HepG2 (cell line): ENCODE results near the gene SLC44A4. TPM values are rescaled to one million over a fixed set of nuclear protein-coding genes. Genes with fewer than 3 reads are reported as not detected.
A peak's percentile ranks its signal among the peaks of the same experiment; 100 is the strongest.

Source experiments
- DBP ChIP-seq: sonication (generic); formaldehyde crosslinking; IDR thresholded peaks from 2 replicates; pipeline ENCODE4 v1.4.0; 2020; ENCODE audit warnings: missing genetic modification reagents; ENCODE audit errors: not compliant biosample characterization
- DPF2 ChIP-seq: sonication (generic); formaldehyde crosslinking; IDR thresholded peaks from 2 replicates; pipeline ENCODE4 v1.4.0; 2020; ENCODE audit warnings: mild to moderate bottlenecking, low read depth, missing genetic modification reagents, borderline replicate concordance
- GMEB1 ChIP-seq: sonication (generic); formaldehyde crosslinking; IDR thresholded peaks from 2 replicates; pipeline ENCODE4 v1.5.1; 2020; ENCODE audit warnings: missing genetic modification reagents, mild to moderate bottlenecking, borderline replicate concordance
- GZF1 ChIP-seq: sonication (generic); formaldehyde crosslinking; IDR thresholded peaks from 2 replicates; pipeline ENCODE4 v1.5.1; 2020; ENCODE audit warnings: mild to moderate bottlenecking, missing genetic modification reagents
- HNRNPK ChIP-seq: fragments of 200-400 bp; formaldehyde crosslinking; IDR thresholded peaks from 2 replicates; pipeline ENCODE4 v1.6.1; 2018; ENCODE audit warnings: low read length, low read depth, moderate library complexity, mild to moderate bottlenecking; ENCODE audit not compliant: poor library complexity, severe bottlenecking
- IRF1 ChIP-seq: sonication (generic); formaldehyde crosslinking; IDR thresholded peaks from 2 replicates; pipeline ENCODE4 v1.4.0; 2020; ENCODE audit warnings: low read depth, mild to moderate bottlenecking, missing genetic modification reagents
- NCOA2 ChIP-seq: sonication (generic); formaldehyde crosslinking; IDR thresholded peaks from 2 replicates; pipeline ENCODE4 v1.8.0; 2022; ENCODE audit warnings: inconsistent platforms
- NR1H2 ChIP-seq: sonication (generic); formaldehyde crosslinking; IDR thresholded peaks from 2 replicates; pipeline ENCODE4 v1.8.1; 2022; ENCODE audit warnings: low read depth, missing genetic modification reagents, borderline replicate concordance
- PRDM10 ChIP-seq: sonication (generic); formaldehyde crosslinking; IDR thresholded peaks from 2 replicates; pipeline ENCODE4 v1.4.0; 2020; ENCODE audit warnings: low read depth, missing genetic modification reagents
- PREB ChIP-seq: sonication (generic); formaldehyde crosslinking; IDR thresholded peaks from 2 replicates; pipeline ENCODE4 v1.4.0; 2020; ENCODE audit warnings: missing genetic modification reagents
- TARDBP ChIP-seq: sonication (generic); formaldehyde crosslinking; IDR thresholded peaks from 2 replicates; pipeline ENCODE4 v1.8.0; 2022; ENCODE audit warnings: mild to moderate bottlenecking, missing genetic modification reagents
- YEATS2 ChIP-seq: sonication (generic); formaldehyde crosslinking; IDR thresholded peaks from 2 replicates; pipeline ENCODE4 v1.4.0; 2020; ENCODE audit warnings: missing genetic modification reagents, borderline replicate concordance
- ZNF337 ChIP-seq: sonication (generic); formaldehyde crosslinking; IDR thresholded peaks from 2 replicates; pipeline ENCODE4 v1.5.1; 2020; ENCODE audit warnings: missing genetic modification reagents, low read depth, mild to moderate bottlenecking, borderline replicate concordance
- ZNF724P ChIP-seq: sonication (generic); formaldehyde crosslinking; IDR thresholded peaks from 2 replicates; pipeline ENCODE4 v1.8.0; 2022; ENCODE audit warnings: missing genetic modification reagents, borderline replicate concordance
- ZSCAN12 ChIP-seq: sonication (generic); formaldehyde crosslinking; IDR thresholded peaks from 2 replicates; pipeline ENCODE4 v1.9.0; 2021; ENCODE audit warnings: mild to moderate bottlenecking, missing genetic modification reagents
- polyA plus RNA-seq, 8 experiments: library from polyadenylated mRNA; depleted of rRNA in 3 of 8; stranded (reverse) in 7 of 8; unstranded in 1 of 8; fragments of >200 nt; fragmentation: Illumina TruSeq in 4 of 8; extraction: Trizol in 4 of 8; gene quantifications; 2 replicates each; pipeline versions ENCODE4 v1.2.1 to v1.2.3, GENCODE V29; 2011 to 2016; ENCODE audit warnings: low read depth in 4 of 8, missing spikeins in 1 of 8, mixed read lengths in 1 of 8; ENCODE audit not compliant: insufficient read depth in 1 of 8
- total RNA-seq, 5 experiments: library from RNA; depleted of rRNA; stranded (reverse); fragments of >200 nt; fragmentation: Illumina TruSeq; extraction: Trizol; gene quantifications; 2 replicates each; pipeline ENCODE4 v1.2.3, GENCODE V29; 2016; ENCODE audit warnings: low read depth in 1 of 5

Gene SLC44A4
- total and polyA plus RNA-seq, 2 of the 13 experiments (the other 11 are each of a cell fraction or from before 2014, with no cell fraction given), result 3.5 to 5.9 TPM

- TF ChIP-seq DPF2 (CRISPR knock-in tag) (peak; percentile 51; the same call in 1 of the 2 replicates), PREB (no peak), GZF1 (CRISPR knock-in tag) (no peak), TARDBP (CRISPR knock-in tag) (no peak), ZNF337 (CRISPR knock-in tag) (no peak), DBP (CRISPR knock-in tag) (no peak), GMEB1 (CRISPR knock-in tag) (no peak), ZNF724P (CRISPR knock-in tag) (no peak), YEATS2 (peak; percentile 48; the same call in 1 of the 2 replicates), HNRNPK (no peak), IRF1 (CRISPR knock-in tag) (no peak), PRDM10 (peak; percentile 35; the same call in 1 of the 2 replicates), ZSCAN12 (CRISPR knock-in tag) (no peak), NR1H2 (no peak), NCOA2 (CRISPR knock-in tag) (no peak)
Measured at GRCh38 chr6:31877651-31878161, 1.1 kb downstream of the SLC44A4 start (continued).
